Measurements from ENCODE around the gene CREBRF. TPM values are rescaled to one million over a fixed set of nuclear protein-coding genes. Genes with fewer than 3 reads are reported as not detected.
"Not testable (repeated sequence)": the region's sequence is repeated elsewhere in the genome, so short reads cannot be mapped to it uniquely, and the experiment has no call there.

CREBRF gene
- total and polyA plus RNA-seq, 2 of the 8 experiments (the other 6 are each of a cell fraction or from before 2014, with no cell fraction given), result 1.2 to 4.7 TPM

DNA sequence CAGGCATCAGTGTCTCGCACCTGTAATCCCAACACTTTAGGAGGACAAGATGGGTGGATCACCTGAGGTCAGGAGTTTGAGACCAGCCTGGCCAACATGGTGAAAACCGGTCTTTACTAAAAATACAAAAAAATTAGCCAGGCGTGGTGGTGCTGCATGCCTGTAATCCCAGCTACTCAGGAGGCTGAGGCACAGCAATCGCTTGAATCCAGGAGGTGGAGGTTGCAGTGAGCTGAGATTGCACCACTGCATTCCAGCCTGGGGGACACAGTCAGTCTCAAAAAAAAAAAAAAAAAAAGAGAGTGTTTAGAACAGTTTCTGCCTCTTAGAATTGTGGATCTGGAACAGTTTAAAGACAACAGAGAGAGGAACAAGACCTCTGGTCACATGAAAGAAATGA, 20.3 kb downstream of the CREBRF start:
- 72% methylated on average over 4 of the region's 4 CpGs; no CpG with 5 or more reads in 1 of the 2 experiments for WGBS, 2 experiments (ENCODE audit: extremely low coverage in 1 of 2, insufficient coverage in 1 of 2, insufficient read length in 1 of 2, insufficient replicate concordance in 2 of 2, low coverage in 1 of 2, low lambda C conversion rate in 2 of 2, missing lambda C conversion rate in 1 of 2)
- DNase-seq (ENCODE audit: low read depth in 1 of 2, low spot score in 2 of 2); H4K5ac ChIP-seq (ENCODE audit: insufficient read length, low read depth, low read length); H3K36me3 ChIP-seq (ENCODE audit: control insufficient read depth in 2 of 4, insufficient read depth in 4 of 4, low read length in 3 of 4); H2BK20ac ChIP-seq (ENCODE audit: low read length); FAIRE-seq; H4K20me1 ChIP-seq (replicated peaks in 1 of 2; ENCODE audit: control insufficient read depth in 1 of 2, insufficient read depth in 2 of 2, low read length in 2 of 2); H3K4ac ChIP-seq (replicated peaks; ENCODE audit: insufficient read length, low read depth, low read length); H3K9me3 ChIP-seq (ENCODE audit: insufficient read depth in 2 of 2, low read depth in 1 of 2, low read length in 1 of 2); H2BK5ac ChIP-seq (ENCODE audit: low read depth, low read length); H3K23me2 ChIP-seq (ENCODE audit: low read depth, low read length); H2AK5ac ChIP-seq (ENCODE audit: low read depth, low read length); H3K4me3 ChIP-seq (ENCODE audit: extremely low read depth in 1 of 4, insufficient read depth in 2 of 4, low read depth in 3 of 4, low read length in 4 of 4); H3K18ac ChIP-seq (ENCODE audit: extremely low read depth, low read length); H3K23ac ChIP-seq (ENCODE audit: insufficient read length); H2AFZ ChIP-seq (ENCODE audit: low read length); POLR2A ChIA-PET (ENCODE audit: partially characterized antibody); H3K79me2 ChIP-seq (ENCODE audit: control insufficient read depth in 1 of 2, insufficient read depth in 2 of 2, low read length in 2 of 2); H3K79me1 ChIP-seq (ENCODE audit: low read depth, low read length); H2BK12ac ChIP-seq (ENCODE audit: low read depth, low read length); H4K91ac ChIP-seq (replicated peaks; ENCODE audit: insufficient read length, low read length); H2BK120ac ChIP-seq (replicated peaks; ENCODE audit: low read depth, low read length); H3K4me2 ChIP-seq (ENCODE audit: insufficient read depth in 1 of 2, low read depth in 2 of 2, low read length in 2 of 2); H3K14ac ChIP-seq (ENCODE audit: insufficient read length); H4K8ac ChIP-seq (ENCODE audit: extremely low read depth, insufficient read depth, low read length); H3K27ac ChIP-seq (ENCODE audit: low read depth, low read length); H3K4me1 ChIP-seq (replicated peaks in 1 of 4; ENCODE audit: control insufficient read depth in 3 of 4, insufficient read depth in 4 of 4, low read length in 3 of 4); CTCF ChIA-PET (ENCODE audit: partially characterized antibody); H3K56ac ChIP-seq (replicated peaks; ENCODE audit: insufficient read length, low read depth, low read length); H3K27me3 ChIP-seq (replicated peaks in 1 of 4; ENCODE audit: control insufficient read depth in 3 of 4, extremely low read depth in 1 of 4, insufficient read depth in 3 of 4, low read length in 3 of 4); H3K9ac ChIP-seq (replicated peaks in 1 of 4; ENCODE audit: extremely low read depth in 1 of 4, low read depth in 3 of 4, low read length in 3 of 4); H2BK15ac ChIP-seq (ENCODE audit: low read length): not testable (repeated sequence)

Data from H1 (cell line).